Stimulated activated CD4-positive, alpha-beta T cell treated with anti-CD3 and anti-CD28 coated beads, Interleukin-4, amount 100 ng/mL, for 1 hour (primary cell): Measurements from ENCODE around the gene LIN52.

Experiments
- DNase-seq: peaks from one replicate; pipeline ENCODE4 v3.0.0-alpha.2; 2020

Gene LIN52

GRCh38 chr14:74084277-74085046 is at the start of gene LIN52, which contains the start of gene ALDH6A1:
Gene LIN52 (plus strand): TSS chr14:74084956. CDS start chr14:74084975, 19 bp downstream.
Gene ALDH6A1 (minus strand): TSS chr14:74084453. CDS start chr14:74084394, 59 bp downstream.
- DNase-seq, result peak; percentile 100

- DNase-seq, result no peak
These were observed 49.2 kb upstream of the LIN52 start for GRCh38 chr14:74035556-74035955.

- DNase-seq, result no peak
These were observed 46.5 kb upstream of the LIN52 start for GRCh38 chr14:74038020-74038859.

GRCh38 chr14:74042296-74042695 is 42.5 kb upstream of the LIN52 start:
- no peak for DNase-seq

GRCh38 chr14:74045522-74045921 is 39.2 kb upstream of the LIN52 start:
- no peak for DNase-seq

GRCh38 chr14:74048281-74048680 is 36.5 kb upstream of the LIN52 start:
- DNase-seq, result no peak

- DNase-seq, result no peak
These were observed 34.8 kb upstream of the LIN52 start for GRCh38 chr14:74049876-74050495.

- DNase-seq, result no peak
These were observed 22.0 kb upstream of the LIN52 start for GRCh38 chr14:74062809-74063150.

- no peak for DNase-seq
These were observed 20.3 kb upstream of the LIN52 start for GRCh38 chr14:74064426-74064825.

GRCh38 chr14:74064883-74065282 is 19.9 kb upstream of the LIN52 start:
- no peak for DNase-seq

- no peak for DNase-seq
These were observed 18.8 kb upstream of the LIN52 start for GRCh38 chr14:74065746-74066575.

- DNase-seq, result no peak
These were observed 7.4 kb upstream of the LIN52 start for GRCh38 chr14:74077401-74077800.

GRCh38 chr14:74080820-74081460 is 3.8 kb upstream of the LIN52 start:
- DNase-seq, result no peak

GRCh38 chr14:74081491-74081890 is 3.3 kb upstream of the LIN52 start:
- DNase-seq, result no peak

- DNase-seq, result no peak
These were observed 1.6 kb upstream of the LIN52 start for GRCh38 chr14:74083161-74083560.

GRCh38 chr14:74083784-74084276 is 926 bp upstream of the LIN52 start:
- peak; percentile 2 for DNase-seq

GRCh38 chr14:74085047-74085637 is 386 bp downstream of the LIN52 start:
- DNase-seq, result no peak

GRCh38 chr14:74085828-74086227 is 1.1 kb downstream of the LIN52 start:
- no peak for DNase-seq

GRCh38 chr14:74089251-74090020 is 4.7 kb downstream of the LIN52 start:
- no peak for DNase-seq

GRCh38 chr14:74105381-74105780 is 20.6 kb downstream of the LIN52 start:
- DNase-seq, result no peak

- DNase-seq, result no peak
These were observed 24.6 kb downstream of the LIN52 start for GRCh38 chr14:74109369-74109768.
